HUES48 (cell line): ENCODE measurements around the gene SYNC.

Source experiments
- H3K27ac ChIP-seq: one replicate; pipeline ENCODE4 v1.7.0; 2013; ENCODE audit warnings: low read depth, low read length, inconsistent platforms
- H3K27me3 ChIP-seq: 2 replicates; pipeline ENCODE4 v1.6.1; 2013; ENCODE audit warnings: mild to moderate bottlenecking, low read length; ENCODE audit not compliant: control insufficient read depth, insufficient read depth
- H3K36me3 ChIP-seq: 2 replicates; pipeline ENCODE4 v1.6.1; 2013; ENCODE audit warnings: low read length; ENCODE audit not compliant: control insufficient read depth, insufficient read depth
- H3K4me1 ChIP-seq: 2 replicates; pipeline ENCODE4 v1.6.1; 2013; ENCODE audit warnings: mild to moderate bottlenecking, low read length; ENCODE audit not compliant: control insufficient read depth, insufficient read depth
- H3K4me3 ChIP-seq: 2 replicates; pipeline ENCODE4 v1.5.1; 2013; ENCODE audit warnings: mild to moderate bottlenecking, low read depth, low read length
- H3K9ac ChIP-seq: 2 replicates; pipeline ENCODE4 v1.6.1; 2013; ENCODE audit warnings: mild to moderate bottlenecking, low read depth, low read length, moderate library complexity
- H3K9me3 ChIP-seq: 2 replicates; pipeline ENCODE4 v1.6.1; 2013; ENCODE audit warnings: low read length; ENCODE audit not compliant: control insufficient read depth, insufficient read depth

SYNC gene

DNA sequence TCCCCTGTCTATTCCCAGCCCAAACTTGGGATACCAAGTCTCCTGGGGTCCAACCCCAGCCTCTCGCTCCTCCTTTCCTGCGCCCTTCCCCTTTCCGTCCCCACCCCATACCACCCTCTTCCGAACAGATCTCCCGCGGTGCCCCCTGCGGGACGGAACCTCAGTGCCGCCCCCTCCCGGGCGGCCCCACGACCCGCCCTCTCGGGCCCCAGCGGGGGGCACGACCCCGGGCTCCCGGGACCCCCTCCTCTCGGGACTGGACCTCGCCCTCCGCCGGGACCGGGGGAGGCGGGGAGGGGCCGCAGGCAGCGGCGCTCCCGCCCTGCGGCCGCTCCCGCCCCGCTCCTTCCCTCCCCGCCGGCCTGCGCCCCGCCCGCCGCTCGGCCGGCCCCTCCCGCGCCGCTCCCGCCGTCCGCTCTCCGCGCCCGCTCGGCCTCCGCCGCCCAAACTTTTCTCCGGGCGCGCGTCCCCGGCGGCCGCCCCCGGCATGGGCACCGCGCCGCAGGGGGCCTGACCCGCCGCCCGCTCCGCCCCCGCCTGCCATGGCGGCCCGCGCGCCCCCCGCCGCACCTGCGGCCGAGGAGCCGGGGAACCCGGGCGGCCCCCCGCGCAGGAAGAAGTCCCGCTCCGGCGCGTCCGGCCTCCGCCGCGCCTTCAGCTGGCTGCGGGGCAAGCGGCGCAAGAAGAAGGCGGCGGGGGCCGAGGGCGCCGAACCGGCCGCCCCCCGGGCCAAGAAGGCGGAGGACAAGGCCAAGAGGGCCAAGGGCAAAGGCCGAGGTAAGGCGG lies 39.0 kb upstream of the SYNC start:
- peaks cover 6% of the 10 kb centered on the region for H3K27me3 ChIP-seq
- peak overlapping the region; percentile 74 for H3K27ac ChIP-seq
- peaks cover 26% of the 10 kb centered on the region for H3K4me1 ChIP-seq
- H3K9me3 ChIP-seq: no peaks in the 10 kb centered on the region
- peak overlapping the region; percentile 66 for H3K4me3 ChIP-seq
- H3K9ac ChIP-seq: peak overlapping the region; percentile 9; the same call in 1 of the 2 replicates
- H3K36me3 ChIP-seq: no peaks in the 10 kb centered on the region

DNA sequence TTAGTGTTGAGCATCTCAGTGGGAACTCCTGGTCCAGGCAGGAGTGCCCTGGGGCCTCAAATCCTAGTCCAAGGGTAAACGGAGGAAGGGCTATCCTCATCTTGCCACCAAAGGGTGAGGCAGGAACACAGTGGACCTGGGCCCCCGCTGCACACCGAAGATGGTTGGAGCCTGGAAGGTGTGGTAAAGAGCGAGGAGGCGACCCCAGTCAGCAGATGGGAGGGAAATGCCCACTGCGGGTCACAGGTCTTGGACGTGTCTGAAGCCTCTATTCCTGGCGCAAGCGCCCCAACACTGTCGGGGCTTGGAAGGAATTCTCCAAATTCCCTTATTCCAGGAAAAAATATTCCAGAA lies 38.5 kb upstream of the SYNC start:
- H3K9me3 ChIP-seq: no peaks in the 10 kb centered on the region
- peak overlapping the region; percentile 7 for H3K27ac ChIP-seq
- H3K36me3 ChIP-seq: no peaks in the 10 kb centered on the region
- no peak overlapping the region for H3K9ac ChIP-seq
- H3K4me3 ChIP-seq: peak overlapping the region; percentile 66
- peaks cover 28% of the 10 kb centered on the region for H3K4me1 ChIP-seq
- H3K27me3 ChIP-seq: peaks cover 6% of the 10 kb centered on the region

DNA sequence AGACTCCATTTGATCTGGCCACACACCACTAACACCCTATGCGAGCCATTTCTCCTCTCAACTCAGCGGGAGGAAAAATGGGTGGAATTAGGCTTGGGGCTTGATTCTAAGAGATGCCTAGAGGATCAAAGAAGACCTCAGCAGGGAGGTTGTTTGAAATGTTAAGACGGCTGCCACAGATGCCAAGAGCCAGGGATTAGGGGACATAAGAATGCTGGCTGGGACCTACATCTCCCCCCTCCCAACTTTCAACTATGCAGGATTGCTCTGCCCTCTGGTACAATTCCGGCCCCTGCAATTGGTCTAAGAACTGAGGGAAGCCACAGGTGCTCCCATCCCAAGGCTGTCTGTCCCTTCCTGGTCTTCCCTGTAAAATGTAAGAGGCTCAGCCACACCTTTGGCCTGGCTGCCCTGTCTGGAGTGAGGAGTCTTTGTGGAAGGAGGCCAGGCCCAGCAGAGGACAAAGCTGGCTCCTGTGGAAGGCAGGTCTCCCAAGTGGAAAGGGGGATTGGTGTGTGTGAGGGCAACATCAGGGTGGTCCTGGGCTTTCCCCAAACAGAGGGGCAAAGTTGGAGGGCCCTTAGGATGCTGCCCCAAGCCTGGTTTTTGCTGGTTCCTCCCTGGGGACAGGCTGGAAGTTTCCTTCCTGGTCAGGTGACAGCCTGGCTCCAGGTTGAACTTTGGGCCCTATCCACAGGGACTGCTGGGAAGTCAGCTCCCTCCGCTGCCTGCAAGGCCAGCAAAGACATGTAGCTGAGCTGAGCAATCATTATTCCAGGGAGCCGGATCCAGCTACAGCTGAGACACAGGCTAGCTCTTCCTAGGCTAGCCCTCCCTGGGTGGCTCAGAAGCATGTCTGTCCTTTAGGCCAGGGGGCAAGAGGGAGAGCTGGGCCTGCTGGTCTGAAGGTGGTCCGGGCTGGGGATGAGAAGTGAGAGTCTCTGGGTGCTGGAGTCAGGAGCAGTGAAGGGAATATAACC lies 34.5 kb upstream of the SYNC start:
- Histone ChIP-seq H3K4me3 (no peak overlapping the region; the same call in 1 of the 2 replicates), H3K27ac (peak overlapping the region; percentile 74), H3K27me3 (peaks cover 6% of the 10 kb centered on the region), H3K4me1 (peaks cover 16% of the 10 kb centered on the region), H3K9me3 (no peaks in the 10 kb centered on the region), H3K9ac (no peak overlapping the region), H3K36me3 (no peaks in the 10 kb centered on the region)

DNA sequence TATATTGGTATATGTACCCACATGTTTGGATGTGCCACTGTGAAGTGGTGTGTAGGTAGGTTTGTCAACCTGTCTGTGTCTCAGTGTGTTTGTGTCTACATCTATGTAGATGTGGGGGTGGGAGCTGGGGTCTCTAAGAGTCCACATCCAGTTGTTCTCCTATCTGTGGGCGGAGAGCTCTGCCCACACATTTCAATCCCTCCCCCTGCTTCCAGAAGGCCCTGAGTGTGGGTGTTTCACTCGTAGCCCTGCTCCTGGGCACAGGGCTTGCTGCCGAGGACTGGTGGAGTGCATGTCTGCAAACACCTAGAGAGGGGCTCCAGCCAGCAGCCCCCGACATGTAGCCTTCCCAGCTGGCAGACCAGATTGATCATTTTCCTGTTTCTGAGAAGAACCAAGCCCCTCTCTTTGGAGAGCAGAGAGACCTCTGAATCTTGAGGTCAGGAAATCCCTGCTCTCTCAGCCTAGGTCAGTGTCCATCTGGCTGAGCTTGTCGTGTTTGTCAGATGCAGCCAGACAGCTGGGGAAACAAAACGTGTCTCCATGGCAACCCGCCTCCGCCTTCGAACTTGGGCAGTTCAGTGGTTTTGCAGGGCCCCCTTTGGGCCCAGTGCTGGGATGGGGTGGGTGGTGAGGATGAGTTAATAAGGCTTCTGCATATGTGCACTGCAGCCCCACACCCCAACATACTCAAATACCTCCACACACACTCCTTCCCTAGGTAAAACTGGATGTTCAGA lies 31.2 kb upstream of the SYNC start:
- no peaks in the 10 kb centered on the region for H3K36me3 ChIP-seq
- H3K27me3 ChIP-seq: no peaks in the 10 kb centered on the region
- H3K9me3 ChIP-seq: no peaks in the 10 kb centered on the region
- H3K9ac ChIP-seq: no peak overlapping the region
- no peak overlapping the region for H3K4me3 ChIP-seq
- H3K4me1 ChIP-seq: peaks cover 14% of the 10 kb centered on the region
- no peak overlapping the region for H3K27ac ChIP-seq

DNA sequence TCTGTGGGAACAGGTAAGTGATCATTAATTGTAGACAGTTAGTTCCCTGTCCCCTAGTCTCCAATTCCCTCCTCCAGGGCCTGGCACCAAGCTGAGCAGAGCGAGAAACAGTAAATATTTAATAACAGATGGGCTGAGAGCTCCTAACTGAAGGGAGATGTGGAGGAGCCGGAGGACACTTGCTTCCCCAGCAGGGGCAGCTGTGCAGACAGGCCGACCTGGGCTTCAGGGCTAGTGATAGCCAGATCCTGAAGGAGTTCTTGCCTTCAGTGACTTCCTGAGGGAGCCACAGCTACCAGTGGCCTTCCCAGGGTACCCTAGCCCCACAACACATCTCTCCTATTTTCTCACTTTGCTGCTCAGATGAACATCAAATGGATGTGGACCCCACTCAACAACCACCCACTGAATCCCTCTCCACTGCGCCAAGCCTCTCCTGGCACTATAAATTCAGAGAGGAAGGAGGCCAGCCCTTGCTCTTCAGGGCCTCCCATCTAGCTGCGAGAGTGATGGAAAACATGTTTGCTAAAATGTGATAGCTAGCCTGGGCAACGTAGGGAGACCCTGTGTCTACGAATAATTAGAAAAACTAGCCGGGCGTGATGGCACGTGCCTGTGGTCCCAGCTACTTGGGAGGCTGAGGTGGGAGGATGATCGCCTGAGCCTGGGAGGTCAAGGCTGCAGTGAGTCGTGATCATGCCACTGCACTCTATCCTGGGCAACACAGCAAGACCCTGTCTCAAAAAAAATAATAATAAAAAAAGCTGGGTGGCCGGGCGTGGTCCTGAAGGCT lies 26.9 kb upstream of the SYNC start:
- Histone ChIP-seq H3K36me3 (no peaks in the 10 kb centered on the region), H3K4me3 (no peak overlapping the region), H3K27ac (no peak overlapping the region), H3K27me3 (no peaks in the 10 kb centered on the region), H3K4me1 (peaks cover 12% of the 10 kb centered on the region), H3K9me3 (no peaks in the 10 kb centered on the region), H3K9ac (no peak overlapping the region)

DNA sequence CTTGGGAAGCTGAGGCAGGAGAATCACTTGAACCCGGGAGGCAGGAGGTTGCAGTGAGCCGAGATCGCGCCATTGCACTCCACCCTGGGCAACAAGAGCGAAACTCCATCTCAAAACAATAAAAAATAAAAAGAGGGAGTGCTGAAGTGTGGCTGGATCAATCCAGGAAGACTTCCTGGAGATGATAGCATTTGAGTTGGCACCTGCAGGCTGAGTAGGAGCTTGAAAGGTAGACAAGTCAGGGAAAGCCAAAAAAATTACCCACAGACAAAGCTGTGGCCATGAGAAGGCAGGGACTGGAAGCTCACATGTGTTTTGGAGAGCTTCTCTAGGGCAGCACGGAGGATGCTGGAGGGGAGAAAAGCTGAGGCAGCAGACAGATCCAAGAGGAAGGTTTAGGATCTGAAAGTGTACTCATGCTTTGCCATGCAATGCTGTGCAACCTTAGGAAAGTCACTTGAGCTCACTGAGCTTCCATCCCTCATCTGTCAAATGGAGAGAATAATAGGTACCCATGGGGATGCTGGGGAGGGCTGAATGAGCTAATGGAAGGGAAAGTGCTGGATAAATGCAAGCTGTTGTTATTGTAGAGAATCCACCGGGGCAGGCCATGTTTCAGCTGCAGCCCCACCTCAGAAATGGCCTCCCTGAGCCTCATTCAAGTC lies 26.0 kb upstream of the SYNC start:
- H3K9ac ChIP-seq: no peak overlapping the region
- H3K36me3 ChIP-seq: no peaks in the 10 kb centered on the region
- no peaks in the 10 kb centered on the region for H3K9me3 ChIP-seq
- H3K4me3 ChIP-seq: no peak overlapping the region
- H3K27me3 ChIP-seq: no peaks in the 10 kb centered on the region
- no peak overlapping the region for H3K27ac ChIP-seq
- H3K4me1 ChIP-seq: peaks cover 13% of the 10 kb centered on the region

DNA sequence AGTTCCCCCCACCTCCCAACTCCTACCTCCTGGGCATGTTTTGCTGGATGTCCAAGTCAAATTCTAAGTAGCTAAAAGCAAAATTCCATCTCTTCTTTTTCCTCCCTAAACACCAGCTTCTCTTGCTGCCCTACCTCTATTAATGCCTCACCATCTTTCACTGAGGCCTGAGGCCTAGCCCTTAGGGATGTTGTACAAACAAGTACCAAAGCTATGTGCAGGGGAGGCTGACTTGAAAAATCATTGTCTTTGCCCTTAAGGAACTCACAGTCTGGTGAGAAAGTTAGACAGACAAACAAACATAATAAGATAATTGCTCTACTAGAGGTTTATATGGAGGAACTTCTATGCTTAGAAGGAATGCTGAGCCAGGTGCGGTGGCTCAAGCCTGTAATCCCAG lies 25.3 kb upstream of the SYNC start:
- H3K9ac ChIP-seq: no peak overlapping the region
- H3K36me3 ChIP-seq: no peaks in the 10 kb centered on the region
- H3K27ac ChIP-seq: no peak overlapping the region
- no peaks in the 10 kb centered on the region for H3K27me3 ChIP-seq
- peaks cover 13% of the 10 kb centered on the region for H3K4me1 ChIP-seq
- H3K9me3 ChIP-seq: no peaks in the 10 kb centered on the region
- no peak overlapping the region for H3K4me3 ChIP-seq

DNA sequence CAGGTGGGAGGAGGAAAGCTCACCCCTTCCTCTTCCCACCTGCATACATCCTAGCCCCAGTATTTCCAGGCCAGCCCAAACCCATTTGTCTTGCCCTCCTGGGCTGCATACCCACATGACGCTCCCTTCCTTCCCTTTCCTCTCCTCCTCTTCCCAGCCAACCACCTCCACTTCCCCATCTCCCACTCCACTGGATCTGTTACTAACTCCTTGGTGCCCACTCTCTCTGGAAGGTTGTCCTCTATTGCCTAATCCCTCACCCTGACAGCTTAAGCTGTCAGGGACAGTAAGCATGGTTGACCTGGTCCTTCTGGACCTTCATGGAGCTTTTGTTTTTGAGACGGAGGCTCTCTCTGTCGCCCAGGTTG lies 23.0 kb upstream of the SYNC start:
- Histone ChIP-seq H3K4me3 (no peak overlapping the region), H3K9me3 (no peaks in the 10 kb centered on the region), H3K9ac (no peak overlapping the region), H3K36me3 (no peaks in the 10 kb centered on the region), H3K27me3 (no peaks in the 10 kb centered on the region), H3K4me1 (peaks cover 13% of the 10 kb centered on the region), H3K27ac (no peak overlapping the region)

DNA sequence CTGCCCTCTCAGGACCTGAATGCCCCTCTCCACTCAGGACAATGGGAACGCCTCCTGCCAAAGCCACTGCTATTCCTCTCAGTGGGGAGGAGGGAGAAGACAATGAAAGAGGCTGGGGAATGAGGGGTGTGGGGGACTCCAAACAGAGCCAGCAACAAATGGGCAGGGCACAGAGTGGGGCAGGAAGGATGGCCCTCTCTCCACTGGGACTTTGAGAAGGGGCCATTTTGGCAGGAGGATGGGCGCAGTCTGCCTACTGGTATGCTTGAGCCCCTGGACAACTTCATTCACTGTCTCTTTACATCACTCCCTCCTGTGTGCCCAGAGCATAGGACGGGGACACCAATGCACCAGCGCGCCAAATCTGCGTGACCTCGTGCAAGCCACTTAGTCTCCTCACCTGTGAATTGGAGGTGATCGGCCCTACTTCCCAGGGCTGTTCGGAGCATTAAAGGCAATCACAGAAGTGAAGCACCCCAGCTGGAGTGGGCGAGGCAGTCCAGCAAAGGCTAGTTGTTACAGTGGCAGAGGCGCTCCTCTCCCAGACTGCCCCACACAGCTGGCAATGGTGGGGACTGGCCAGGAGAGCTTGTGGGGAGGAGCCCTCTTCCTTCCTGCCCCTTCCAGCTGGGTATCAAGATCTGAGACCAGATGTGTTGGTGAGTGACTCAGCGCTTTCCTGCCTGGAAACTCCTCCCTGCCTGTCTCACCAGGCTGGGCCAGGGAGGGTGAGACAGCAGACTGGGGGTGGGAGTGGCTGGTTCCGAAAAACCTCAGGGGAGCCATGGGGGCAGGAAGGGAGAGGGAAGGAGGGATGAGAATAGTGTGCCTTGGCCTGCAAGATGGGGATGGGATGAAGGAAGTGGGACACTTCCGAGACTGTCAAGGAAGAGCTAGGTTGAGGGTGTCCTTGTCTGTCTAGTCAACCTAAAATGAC lies 22.4 kb upstream of the SYNC start:
- H3K9ac ChIP-seq: no peak overlapping the region
- peaks cover 13% of the 10 kb centered on the region for H3K4me1 ChIP-seq
- peak overlapping the region; percentile 49 for H3K27ac ChIP-seq
- no peak overlapping the region for H3K4me3 ChIP-seq
- H3K9me3 ChIP-seq: no peaks in the 10 kb centered on the region
- no peaks in the 10 kb centered on the region for H3K27me3 ChIP-seq
- H3K36me3 ChIP-seq: no peaks in the 10 kb centered on the region
